Activated B cell treated with CpG ODN at 0.5 μM for 24 hours (primary cell): ENCODE data around the gene MGAT5. TPM values are rescaled to one million over a fixed set of nuclear protein-coding genes. Genes with fewer than 3 reads are reported as not detected.

ENCODE experiments used
- ATAC-seq: fragments of 200-7000 bp; cut with Tn5 transposase; one replicate; pipeline ENCODE4 v1.10.0; 2021; ENCODE audit warnings: low read depth, mild to moderate bottlenecking, moderate library complexity
- CTCF ChIA-PET: fragments of 350-600 bp; sonication (Branson Sonifier 250); formaldehyde crosslinking; loops from one replicate; lab custom pipeline; 2021; ENCODE audit warnings: antibody characterized with exemption; lab: Charles Lee
- POLR2A ChIA-PET: fragments of 350-600 bp; sonication (Branson Sonifier 250); formaldehyde crosslinking; loops from one replicate; lab custom pipeline; 2021; ENCODE audit warnings: antibody characterized with exemption; lab: Charles Lee
- DNase-seq: peaks from one replicate; pipeline ENCODE4 v3.0.0; 2022
- H3K27ac Mint-ChIP-seq: one replicate; pipeline ENCODE4 v1.8.0; 2020; ENCODE audit warnings: mixed read lengths
- H3K27me3 Mint-ChIP-seq: one replicate; pipeline ENCODE4 v1.8.0; 2021; ENCODE audit warnings: mixed read lengths
- H3K36me3 Mint-ChIP-seq: one replicate; pipeline ENCODE4 v1.8.0; 2021; ENCODE audit warnings: low read depth, mixed read lengths
- H3K4me1 Mint-ChIP-seq: one replicate; pipeline ENCODE4 v1.8.0; 2021; ENCODE audit warnings: mixed read lengths
- H3K4me3 Mint-ChIP-seq: one replicate; pipeline ENCODE4 v1.8.0; 2020; ENCODE audit warnings: mild to moderate bottlenecking, mixed read lengths
- H3K9me3 Mint-ChIP-seq: one replicate; pipeline ENCODE4 v1.8.0; 2020; ENCODE audit warnings: mixed read lengths
- intact Hi-C: fragments of 100-400 bp; cut with micrococcal nuclease; formaldehyde crosslinking; loops from one replicate; pipeline ENCODE4 v1.15.1; 2024
- total RNA-seq: library from RNA; stranded (reverse); gene quantifications from 2 replicates; pipeline ENCODE4 v1.2.3, GENCODE V29; 2022
- TF ChIP-seq, protein P1 (sequence below): fragments of 200-600 bp; IDR thresholded peaks from one replicate; pipeline ENCODE4 v1.8.0; 2022; ENCODE audit warnings: antibody characterized with exemption, mild to moderate bottlenecking

The MGAT5 gene
- total RNA-seq, 1 donor from 2014 or later = 66.7 TPM

DNA sequence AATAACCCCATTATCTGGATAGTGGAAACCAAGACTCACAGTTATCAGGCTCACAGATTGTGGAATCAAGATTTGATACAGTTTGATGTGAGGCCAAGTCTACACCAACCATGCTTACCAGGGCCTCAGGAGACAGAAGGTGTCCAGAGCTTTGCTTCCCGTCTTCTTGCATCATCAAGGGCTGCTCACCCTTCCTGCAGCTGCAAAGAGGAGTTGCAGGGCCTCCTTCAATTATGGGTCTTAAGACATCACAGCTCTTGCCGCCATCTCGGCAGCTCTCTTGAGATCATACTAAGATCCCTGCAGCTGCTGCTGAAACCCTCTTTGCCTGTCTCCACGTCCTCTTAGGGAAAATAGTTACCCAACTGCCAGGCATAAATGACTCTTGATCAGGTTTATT is 176.0 kb downstream of the MGAT5 start:
- H3K27ac Mint-ChIP-seq = peak overlapping the region; percentile 42
- TF ChIP-seq, protein P1, sequence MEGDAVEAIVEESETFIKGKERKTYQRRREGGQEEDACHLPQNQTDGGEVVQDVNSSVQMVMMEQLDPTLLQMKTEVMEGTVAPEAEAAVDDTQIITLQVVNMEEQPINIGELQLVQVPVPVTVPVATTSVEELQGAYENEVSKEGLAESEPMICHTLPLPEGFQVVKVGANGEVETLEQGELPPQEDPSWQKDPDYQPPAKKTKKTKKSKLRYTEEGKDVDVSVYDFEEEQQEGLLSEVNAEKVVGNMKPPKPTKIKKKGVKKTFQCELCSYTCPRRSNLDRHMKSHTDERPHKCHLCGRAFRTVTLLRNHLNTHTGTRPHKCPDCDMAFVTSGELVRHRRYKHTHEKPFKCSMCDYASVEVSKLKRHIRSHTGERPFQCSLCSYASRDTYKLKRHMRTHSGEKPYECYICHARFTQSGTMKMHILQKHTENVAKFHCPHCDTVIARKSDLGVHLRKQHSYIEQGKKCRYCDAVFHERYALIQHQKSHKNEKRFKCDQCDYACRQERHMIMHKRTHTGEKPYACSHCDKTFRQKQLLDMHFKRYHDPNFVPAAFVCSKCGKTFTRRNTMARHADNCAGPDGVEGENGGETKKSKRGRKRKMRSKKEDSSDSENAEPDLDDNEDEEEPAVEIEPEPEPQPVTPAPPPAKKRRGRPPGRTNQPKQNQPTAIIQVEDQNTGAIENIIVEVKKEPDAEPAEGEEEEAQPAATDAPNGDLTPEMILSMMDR = no peak
- no peaks in the 10 kb centered on the region for H3K27me3 Mint-ChIP-seq
- ChIA-PET CTCF (no interaction called here), POLR2A (no interaction called here)
- H3K9me3 Mint-ChIP-seq = no peaks in the 10 kb centered on the region
- H3K4me3 Mint-ChIP-seq = no peak overlapping the region
- H3K36me3 Mint-ChIP-seq = peaks cover 97% of the 10 kb centered on the region
- intact Hi-C loops = no loop called here
- ATAC-seq (no peak), DNase-seq (no peak)
- H3K4me1 Mint-ChIP-seq = peaks cover 6% of the 10 kb centered on the region

DNA sequence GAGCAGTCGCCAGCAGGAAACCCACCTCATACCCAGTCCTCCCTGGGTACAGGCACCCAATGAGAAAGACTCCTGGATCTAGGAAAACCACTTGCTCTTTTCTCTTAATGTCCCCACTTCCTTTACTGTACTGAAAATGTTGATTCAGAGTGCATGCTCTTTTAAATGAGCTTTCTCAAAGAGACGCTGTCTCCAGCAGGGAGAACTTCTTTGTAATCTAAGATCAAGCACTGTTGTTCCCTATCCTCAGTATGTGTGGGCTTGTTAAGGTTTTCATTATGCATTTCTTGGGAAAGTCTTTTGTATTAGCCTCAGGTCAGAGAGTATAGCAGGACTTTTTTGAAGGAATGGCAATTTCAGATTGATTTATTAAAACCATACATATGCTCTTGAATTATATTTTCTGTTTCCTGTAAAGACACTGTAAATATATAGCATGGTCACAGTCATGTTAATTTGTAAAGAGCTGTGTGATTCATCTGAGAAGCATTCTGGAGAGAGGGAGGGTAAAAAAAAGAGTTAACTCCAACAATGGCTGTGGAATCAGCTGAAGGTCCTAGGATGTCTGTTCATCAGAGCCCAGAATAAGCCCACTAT is 178.1 kb downstream of the MGAT5 start:
- Mint-ChIP-seq H3K4me3 (no peak overlapping the region), H3K4me1 (no peaks in the 10 kb centered on the region), H3K27ac (no peak overlapping the region), H3K9me3 (no peaks in the 10 kb centered on the region), H3K36me3 (peaks cover 98% of the 10 kb centered on the region), H3K27me3 (no peaks in the 10 kb centered on the region)
- ATAC-seq = no peak
- intact Hi-C loops = no loop called here
- no peak for DNase-seq
- POLR2A ChIA-PET = no interaction called here
- TF ChIP-seq, protein P1 = no peak
- CTCF ChIA-PET = no interaction called here

DNA sequence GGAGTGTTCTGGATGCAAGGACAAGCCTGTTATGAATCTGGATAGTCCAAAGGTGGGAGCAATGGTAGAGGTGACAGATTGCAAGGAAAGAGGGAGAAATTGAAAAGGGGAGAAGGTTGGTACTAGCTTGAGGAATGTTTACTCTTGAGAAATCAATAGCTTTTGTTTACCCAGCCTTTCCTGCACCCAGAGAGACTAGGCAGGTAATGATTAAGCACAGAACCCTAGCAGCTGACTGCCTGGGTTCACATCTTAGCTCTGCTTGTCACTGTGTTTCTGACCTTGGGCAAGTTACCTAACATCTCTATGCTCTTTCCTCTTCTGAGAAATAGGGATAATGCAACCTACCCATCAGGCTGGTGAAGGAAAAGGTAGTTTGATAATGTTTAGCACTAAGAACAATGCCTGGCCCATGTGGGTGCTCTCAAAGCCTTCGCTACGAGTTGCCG is 178.6 kb downstream of the MGAT5 start:
- intact Hi-C loops = no loop called here
- TF ChIP-seq, protein P1 = no peak
- H3K27me3 Mint-ChIP-seq = no peaks in the 10 kb centered on the region
- H3K4me3 Mint-ChIP-seq = no peak overlapping the region
- ATAC-seq (no peak), DNase-seq (no peak)
- peaks cover 96% of the 10 kb centered on the region for H3K36me3 Mint-ChIP-seq
- ChIA-PET CTCF (no interaction called here), POLR2A (no interaction called here)
- H3K4me1 Mint-ChIP-seq = no peaks in the 10 kb centered on the region
- no peaks in the 10 kb centered on the region for H3K9me3 Mint-ChIP-seq
- H3K27ac Mint-ChIP-seq = peak overlapping the region; percentile 15

DNA sequence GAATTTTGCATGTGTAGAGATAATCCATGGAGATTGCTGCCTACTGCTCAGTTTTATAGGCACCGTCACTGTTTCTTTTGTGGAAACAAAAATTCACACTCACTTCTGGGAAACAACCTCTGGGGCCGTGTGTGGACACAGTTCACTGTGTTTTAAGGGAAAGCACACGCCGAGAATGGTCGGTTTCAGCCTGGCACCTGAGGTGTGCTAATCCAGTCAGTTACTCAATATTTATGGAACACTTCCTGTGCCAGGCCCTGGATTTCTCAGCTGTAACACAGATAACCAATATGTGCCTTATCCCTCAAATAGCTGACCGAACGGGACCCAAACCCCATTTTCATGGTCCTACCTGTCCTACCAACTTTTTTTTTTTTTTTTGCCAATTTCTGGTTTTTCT is 179.6 kb downstream of the MGAT5 start:
- intact Hi-C loops = no loop called here
- no peak for ATAC-seq
- no peak overlapping the region for H3K27ac Mint-ChIP-seq
- H3K9me3 Mint-ChIP-seq = no peaks in the 10 kb centered on the region
- H3K36me3 Mint-ChIP-seq = peaks cover 91% of the 10 kb centered on the region
- H3K4me1 Mint-ChIP-seq = no peaks in the 10 kb centered on the region
- no peak overlapping the region for H3K4me3 Mint-ChIP-seq
- ChIA-PET POLR2A (no interaction called here), CTCF (no interaction called here)
- DNase-seq = no peak
- no peaks in the 10 kb centered on the region for H3K27me3 Mint-ChIP-seq
- TF ChIP-seq, protein P1 = no peak

DNA sequence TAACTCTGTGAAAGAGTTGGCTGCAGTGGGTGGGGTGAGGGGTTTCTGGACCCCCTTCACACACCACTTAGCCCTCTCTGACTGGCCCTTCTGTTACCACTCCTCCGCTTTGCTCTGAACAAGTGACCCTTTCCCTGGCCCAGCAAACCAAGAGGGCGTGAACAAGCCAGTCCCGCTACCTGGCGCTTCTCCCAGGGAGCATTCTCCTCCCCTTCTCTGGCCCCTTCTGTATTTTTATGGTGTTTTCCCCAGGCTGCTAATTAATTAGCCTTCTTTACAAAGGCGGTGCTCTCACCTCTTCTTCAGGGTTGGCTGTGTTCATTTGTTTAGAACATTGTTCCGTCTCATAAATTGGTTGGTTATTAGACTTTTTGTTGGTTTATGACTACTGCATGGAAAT is 180.1 kb downstream of the MGAT5 start:
- peaks cover 92% of the 10 kb centered on the region for H3K36me3 Mint-ChIP-seq
- ChIA-PET CTCF (interaction anchor here (1.1 kb wide), 1 partner anchor 16 kb away, joined by 3 read pairs; no protein-coding TSS in a partner anchor), POLR2A (no interaction called here)
- H3K27me3 Mint-ChIP-seq = no peaks in the 10 kb centered on the region
- no peaks in the 10 kb centered on the region for H3K9me3 Mint-ChIP-seq
- TF ChIP-seq, protein P1 = no peak
- H3K27ac Mint-ChIP-seq = no peak overlapping the region
- intact Hi-C loops = no loop called here
- DNase-seq (no peak), ATAC-seq (no peak)
- no peak overlapping the region for H3K4me3 Mint-ChIP-seq
- no peaks in the 10 kb centered on the region for H3K4me1 Mint-ChIP-seq
